ENCODE measurements around the gene CYB561. TPM values are rescaled to one million over a fixed set of nuclear protein-coding genes. Genes with fewer than 3 reads are reported as not detected.

CYB561 gene
- total and polyA plus RNA-seq, 4 donors: 41.2 to 97.9 (median 45.8) TPM

- no peak overlapping the region for H3K4me3 ChIP-seq
- no peak overlapping the region for H3K27ac ChIP-seq (ENCODE audit: low read depth in 1 of 2, low read length in 1 of 2)
- DNase-seq (no peak), ATAC-seq (ENCODE audit: insufficient read depth, low FRiP score) (no peak)
- peaks cover 0 to 15% (median 0%) of the 10 kb centered on the region in 5 donors for H3K4me1 ChIP-seq (ENCODE audit: control insufficient read depth in 5 of 5, insufficient read depth in 5 of 5, low read length in 5 of 5)
- H3K36me3 ChIP-seq (ENCODE audit: control insufficient read depth in 4 of 4, insufficient read depth in 4 of 4, low read length in 4 of 4): no peaks in the 10 kb centered on the region
- no peaks in the 10 kb centered on the region for H3K9me3 ChIP-seq (ENCODE audit: control insufficient read depth in 4 of 4, insufficient read depth in 3 of 4, low read length in 3 of 4)
- no peaks in the 10 kb centered on the region for H3K27me3 ChIP-seq (ENCODE audit: control insufficient read depth in 3 of 3, insufficient read depth in 3 of 3, low read length in 2 of 3)
- 90 to 92% methylated on average over 15 of the region's 15 CpGs for WGBS, 2 donors
- TF ChIP-seq CTCF (IDR thresholded peaks at IDR 0.05; ENCODE audit: control extremely low read depth, extremely low read depth): no peak
- no peak overlapping the region for H3K9ac ChIP-seq (ENCODE audit: insufficient read depth in 1 of 2, low read length in 2 of 2)
These were observed 6.2 kb upstream of the CYB561 start for GRCh38 chr17:63452046-63452961.

DNA sequence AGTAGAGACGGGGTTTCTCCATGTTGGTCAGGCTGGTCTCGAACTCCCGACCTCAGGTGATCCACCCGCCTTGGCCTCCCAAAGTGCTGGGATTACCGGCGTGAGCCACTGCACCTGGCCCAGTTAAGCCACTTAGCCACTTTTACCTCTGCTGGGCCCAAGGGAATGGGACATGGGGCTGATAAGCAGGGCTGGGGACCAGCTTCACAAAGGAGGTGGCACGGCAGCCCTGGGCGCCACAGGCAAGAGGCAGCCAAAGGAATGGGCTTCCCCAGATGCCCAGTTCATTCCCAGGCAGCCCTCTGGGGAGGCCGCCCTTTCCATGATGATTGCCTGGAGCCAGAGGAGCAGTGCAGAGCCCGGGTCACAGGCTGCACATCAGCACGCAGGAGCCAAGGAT is 5.0 kb upstream of the CYB561 start:
- no peak for DNase-seq
- Histone ChIP-seq H3K4me3 (no peak overlapping the region), H3K36me3 (ENCODE audit: control insufficient read depth in 4 of 4, insufficient read depth in 4 of 4, low read length in 4 of 4) (no peaks in the 10 kb centered on the region), H3K4me1 (ENCODE audit: control insufficient read depth in 5 of 5, insufficient read depth in 5 of 5, low read length in 5 of 5) (peaks cover 0 to 23% (median 7%) of the 10 kb centered on the region in 5 donors), H3K27me3 (ENCODE audit: control insufficient read depth in 3 of 3, insufficient read depth in 3 of 3, low read length in 2 of 3) (no peaks in the 10 kb centered on the region), H3K9me3 (ENCODE audit: control insufficient read depth in 4 of 4, insufficient read depth in 3 of 4, low read length in 3 of 4) (no peaks in the 10 kb centered on the region), H3K9ac (ENCODE audit: insufficient read depth in 1 of 2, low read length in 2 of 2) (no peak overlapping the region), H3K27ac (ENCODE audit: low read depth in 1 of 2, low read length in 1 of 2) (no peak overlapping the region)
- ATAC-seq (ENCODE audit: insufficient read depth, low FRiP score): no peak
- WGBS, 2 donors: 95% methylated on average over 10 to 11 of the region's 11 CpGs
- no peak for TF ChIP-seq CTCF (IDR thresholded peaks at IDR 0.05; ENCODE audit: control extremely low read depth, extremely low read depth)

- no peaks in the 10 kb centered on the region for H3K27me3 ChIP-seq (ENCODE audit: control insufficient read depth in 3 of 3, insufficient read depth in 3 of 3, low read length in 2 of 3)
- no peak for ATAC-seq (ENCODE audit: insufficient read depth, low FRiP score)
- DNase-seq: no peak
- no peaks in the 10 kb centered on the region for H3K9me3 ChIP-seq (ENCODE audit: control insufficient read depth in 4 of 4, insufficient read depth in 3 of 4, low read length in 3 of 4)
- H3K4me1 ChIP-seq (ENCODE audit: control insufficient read depth in 5 of 5, insufficient read depth in 5 of 5, low read length in 5 of 5): peaks cover 0 to 24% (median 7%) of the 10 kb centered on the region in 5 donors
- H3K4me3 ChIP-seq: no peak overlapping the region
- peak overlapping the region in 1 of 2 donors; percentile 15 for H3K27ac ChIP-seq (ENCODE audit: low read depth in 1 of 2, low read length in 1 of 2)
- no peaks in the 10 kb centered on the region for H3K36me3 ChIP-seq (ENCODE audit: control insufficient read depth in 4 of 4, insufficient read depth in 4 of 4, low read length in 4 of 4)
- WGBS, 2 donors: 13 to 31% methylated on average over 11 of the region's 11 CpGs
- no peak for TF ChIP-seq CTCF (IDR thresholded peaks at IDR 0.05; ENCODE audit: control extremely low read depth, extremely low read depth)
- H3K9ac ChIP-seq (ENCODE audit: insufficient read depth in 1 of 2, low read length in 2 of 2): no peak overlapping the region
These were observed 4.4 kb upstream of the CYB561 start for GRCh38 chr17:63450551-63450950.

All from lung (tissue), 12 donors.